HFFc6 (cell line): Measurements from ENCODE around the gene SERPINA10. TPM values are rescaled to one million over a fixed set of nuclear protein-coding genes. Genes with fewer than 3 reads are reported as not detected.
A peak's percentile ranks its signal among the peaks of the same experiment; 100 is the strongest.

Experiments used
- DNase-seq: peaks from one replicate; pipeline ENCODE4 v3.0.0-alpha.2; 2018
- H3K27ac Mint-ChIP-seq: 2 replicates; pipeline ENCODE4 v1.8.0; 2020; ENCODE audit warnings: mild to moderate bottlenecking, mixed read lengths
- H3K27me3 Mint-ChIP-seq: 2 replicates; pipeline ENCODE4 v1.8.0; 2021; ENCODE audit warnings: mild to moderate bottlenecking, moderate library complexity, mixed read lengths; ENCODE audit not compliant: insufficient read depth
- H3K36me3 Mint-ChIP-seq: 2 replicates; pipeline ENCODE4 v1.8.0; 2021; ENCODE audit warnings: low read depth, mixed read lengths
- H3K4me1 Mint-ChIP-seq: 2 replicates; pipeline ENCODE4 v1.8.0; 2020; ENCODE audit warnings: low read depth, mixed read lengths
- H3K4me3 Mint-ChIP-seq: 2 replicates; pipeline ENCODE4 v1.8.0; 2020; ENCODE audit warnings: mild to moderate bottlenecking, moderate library complexity, mixed read lengths
- H3K9me3 Mint-ChIP-seq: 2 replicates; pipeline ENCODE4 v1.8.0; 2020; ENCODE audit warnings: mild to moderate bottlenecking, mixed read lengths
- CTCF ChIP-seq: fragments of 200-600 bp; sonication (generic); IDR thresholded peaks from 2 replicates; pipeline ENCODE4 v1.5.0; 2021; ENCODE audit warnings: antibody characterized with exemption, mild to moderate bottlenecking
- long read RNA-seq: library from polyadenylated mRNA; unstranded; transcript quantifications from one replicate; pipeline ENCODE4 v2.0.0, GENCODE V29; 2019
- total RNA-seq, 6 experiments: library from RNA; stranded (reverse); fragmentation: NEBNext Ultra II Directional; extraction: Animal tissue kit (Norgen Biotek cat#: 25700); gene quantifications; 2 replicates in 1 of 6; 3 replicates in 5 of 6; pipeline ENCODE4 v1.2.3, GENCODE V29; 2021

The SERPINA10 gene, protein sequence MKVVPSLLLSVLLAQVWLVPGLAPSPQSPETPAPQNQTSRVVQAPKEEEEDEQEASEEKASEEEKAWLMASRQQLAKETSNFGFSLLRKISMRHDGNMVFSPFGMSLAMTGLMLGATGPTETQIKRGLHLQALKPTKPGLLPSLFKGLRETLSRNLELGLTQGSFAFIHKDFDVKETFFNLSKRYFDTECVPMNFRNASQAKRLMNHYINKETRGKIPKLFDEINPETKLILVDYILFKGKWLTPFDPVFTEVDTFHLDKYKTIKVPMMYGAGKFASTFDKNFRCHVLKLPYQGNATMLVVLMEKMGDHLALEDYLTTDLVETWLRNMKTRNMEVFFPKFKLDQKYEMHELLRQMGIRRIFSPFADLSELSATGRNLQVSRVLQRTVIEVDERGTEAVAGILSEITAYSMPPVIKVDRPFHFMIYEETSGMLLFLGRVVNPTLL
- not detected for total RNA-seq
- long read RNA-seq: 0 reads

- H3K9me3 Mint-ChIP-seq: peaks cover 60% of the 10 kb centered on the region
- no peak within 1 kb of the TSS for H3K27ac Mint-ChIP-seq
- H3K27me3 Mint-ChIP-seq: peaks cover 4% of the 10 kb centered on the region
- no peak for DNase-seq
- H3K4me3 Mint-ChIP-seq: no peak within 1 kb of the TSS
- H3K4me1 Mint-ChIP-seq: no peaks in the 10 kb centered on the region
- TF ChIP-seq CTCF: no peak
- H3K36me3 Mint-ChIP-seq: no peaks in the 10 kb centered on the region
Observed at GRCh38 chr14:94292872-94293577, at the start of gene SERPINA10. Gene SERPINA10 (minus strand): TSS chr14:94293268. CDS start chr14:94290593, 2,675 bp downstream.

GRCh38 chr14:94342334-94342934 lies 49.4 kb upstream of the SERPINA10 start:
- DNase-seq: peak; percentile 92
- no peak for TF ChIP-seq CTCF
- peaks cover 34% of the 10 kb centered on the region for H3K4me1 Mint-ChIP-seq
- H3K4me3 Mint-ChIP-seq: peak overlapping the region; percentile 24; the same call in 1 of the 2 replicates
- no peaks in the 10 kb centered on the region for H3K27me3 Mint-ChIP-seq
- peak overlapping the region; percentile 3 for H3K27ac Mint-ChIP-seq
- peaks cover 5% of the 10 kb centered on the region; the same call in 1 of the 2 replicates for H3K36me3 Mint-ChIP-seq
- peaks cover 8% of the 10 kb centered on the region for H3K9me3 Mint-ChIP-seq

- DNase-seq: no peak
- H3K4me1 Mint-ChIP-seq: peaks cover 34% of the 10 kb centered on the region
- peaks cover 8% of the 10 kb centered on the region for H3K9me3 Mint-ChIP-seq
- TF ChIP-seq CTCF: no peak
- H3K36me3 Mint-ChIP-seq: peaks cover 5% of the 10 kb centered on the region; the same call in 1 of the 2 replicates
- H3K27me3 Mint-ChIP-seq: no peaks in the 10 kb centered on the region
- H3K4me3 Mint-ChIP-seq: peak overlapping the region; percentile 24
- H3K27ac Mint-ChIP-seq: peak overlapping the region; percentile 3
Observed at GRCh38 chr14:94341656-94342333, 48.7 kb upstream of the SERPINA10 start.

GRCh38 chr14:94340533-94340932 lies 47.5 kb upstream of the SERPINA10 start:
- peaks cover 5% of the 10 kb centered on the region; the same call in 1 of the 2 replicates for H3K36me3 Mint-ChIP-seq
- peaks cover 8% of the 10 kb centered on the region for H3K9me3 Mint-ChIP-seq
- H3K4me1 Mint-ChIP-seq: peaks cover 34% of the 10 kb centered on the region
- no peak overlapping the region for H3K27ac Mint-ChIP-seq
- no peak overlapping the region for H3K4me3 Mint-ChIP-seq
- no peak for DNase-seq
- TF ChIP-seq CTCF: no peak
- no peaks in the 10 kb centered on the region for H3K27me3 Mint-ChIP-seq

GRCh38 chr14:94338023-94338422 lies 45.0 kb upstream of the SERPINA10 start:
- Mint-ChIP-seq H3K27ac (no peak overlapping the region), H3K9me3 (peaks cover 8% of the 10 kb centered on the region), H3K36me3 (peaks cover 5% of the 10 kb centered on the region; the same call in 1 of the 2 replicates)

More at GRCh38 chr14:94338023-94338422, 45.0 kb upstream of the SERPINA10 start:
- no peaks in the 10 kb centered on the region for H3K27me3 Mint-ChIP-seq
- H3K4me3 Mint-ChIP-seq: no peak overlapping the region
- H3K4me1 Mint-ChIP-seq: peaks cover 23% of the 10 kb centered on the region
- TF ChIP-seq CTCF: no peak
- DNase-seq: no peak
